AG04450 (cell line): ENCODE results near the gene EIPR1. TPM values are rescaled to one million over a fixed set of nuclear protein-coding genes. Genes with fewer than 3 reads are reported as not detected.

Experiments
- CTCF ChIA-PET: fragments of 300-600, 350-600 bp; formaldehyde crosslinking; extraction: SDS; loops from one replicate; lab custom pipeline; 2022; ENCODE audit warnings: antibody characterized with exemption, inconsistent platforms; lab: Charles Lee
- POLR2A ChIA-PET: fragments of 350-600 bp; formaldehyde crosslinking; extraction: SDS; loops from one replicate; lab custom pipeline; 2021; ENCODE audit warnings: antibody characterized with exemption, inconsistent platforms; lab: Yijun Ruan, JAX
- DNase-seq: peaks from one replicate; pipeline ENCODE4 v3.0.0-alpha.2; 2011; ENCODE audit warnings: low read depth, low spot score
- H3K27ac ChIP-seq: one replicate; pipeline ENCODE4 v1.5.1; 2012; ENCODE audit warnings: low read depth, low read length, control low read depth
- H3K27me3 ChIP-seq: one replicate; pipeline ENCODE4 v1.6.0; 2012; ENCODE audit warnings: low read length; ENCODE audit not compliant: control insufficient read depth, insufficient read depth
- H3K4me3 ChIP-seq: 2 replicates; pipeline ENCODE4 v1.5.1; 2011; ENCODE audit warnings: mild to moderate bottlenecking, low read depth, low read length, control low read depth
- H3K9me3 ChIP-seq: 2 replicates; pipeline ENCODE4 v1.5.1; 2012; ENCODE audit warnings: low read length; ENCODE audit not compliant: control insufficient read depth, insufficient read depth
- polyA plus RNA-seq: library from polyadenylated mRNA; depleted of rRNA; stranded (reverse); fragments of >200 nt; gene quantifications from 2 replicates; pipeline ENCODE4 v1.2.3, GENCODE V29; 2011
- TF ChIP-seq, protein P1 (sequence below): IDR thresholded peaks from 2 replicates; pipeline ENCODE4 v1.5.1; 2011; ENCODE audit warnings: low read depth, low read length, control low read depth, inconsistent platforms

The EIPR1 gene
- polyA plus RNA-seq, 1 experiment: 33.2 TPM

DNA sequence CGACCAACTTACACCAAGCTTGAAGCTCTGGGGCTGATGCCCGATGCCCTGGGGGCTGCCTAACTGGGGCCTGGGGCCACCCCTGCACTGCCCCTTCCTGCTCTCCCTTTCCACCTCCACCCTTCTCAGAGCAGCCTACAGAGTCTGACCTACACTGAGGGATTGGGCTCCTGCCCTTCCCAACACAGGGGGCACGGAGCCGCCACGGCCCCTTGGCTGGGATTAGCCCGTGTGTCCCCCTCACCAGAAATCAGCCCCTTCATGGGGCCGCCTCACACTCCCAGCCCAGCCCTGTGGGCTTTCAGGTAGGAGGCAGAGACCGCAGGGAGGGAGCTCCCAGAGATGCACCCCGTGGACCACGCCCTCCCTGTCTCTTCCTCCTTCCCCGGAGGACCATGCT is 198.0 kb downstream of the EIPR1 start:
- POLR2A ChIA-PET: no interaction called here
- no peak for DNase-seq
- Histone ChIP-seq H3K27me3 (no peaks in the 10 kb centered on the region), H3K4me3 (no peak overlapping the region), H3K9me3 (peaks cover 14% of the 10 kb centered on the region), H3K27ac (no peak overlapping the region)
- CTCF ChIA-PET: interaction anchor here (0.6 kb wide), 1 partner anchor 713 kb away, joined by 3 read pairs; no protein-coding TSS in a partner anchor
- TF ChIP-seq, protein P1, sequence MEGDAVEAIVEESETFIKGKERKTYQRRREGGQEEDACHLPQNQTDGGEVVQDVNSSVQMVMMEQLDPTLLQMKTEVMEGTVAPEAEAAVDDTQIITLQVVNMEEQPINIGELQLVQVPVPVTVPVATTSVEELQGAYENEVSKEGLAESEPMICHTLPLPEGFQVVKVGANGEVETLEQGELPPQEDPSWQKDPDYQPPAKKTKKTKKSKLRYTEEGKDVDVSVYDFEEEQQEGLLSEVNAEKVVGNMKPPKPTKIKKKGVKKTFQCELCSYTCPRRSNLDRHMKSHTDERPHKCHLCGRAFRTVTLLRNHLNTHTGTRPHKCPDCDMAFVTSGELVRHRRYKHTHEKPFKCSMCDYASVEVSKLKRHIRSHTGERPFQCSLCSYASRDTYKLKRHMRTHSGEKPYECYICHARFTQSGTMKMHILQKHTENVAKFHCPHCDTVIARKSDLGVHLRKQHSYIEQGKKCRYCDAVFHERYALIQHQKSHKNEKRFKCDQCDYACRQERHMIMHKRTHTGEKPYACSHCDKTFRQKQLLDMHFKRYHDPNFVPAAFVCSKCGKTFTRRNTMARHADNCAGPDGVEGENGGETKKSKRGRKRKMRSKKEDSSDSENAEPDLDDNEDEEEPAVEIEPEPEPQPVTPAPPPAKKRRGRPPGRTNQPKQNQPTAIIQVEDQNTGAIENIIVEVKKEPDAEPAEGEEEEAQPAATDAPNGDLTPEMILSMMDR: no peak

DNA sequence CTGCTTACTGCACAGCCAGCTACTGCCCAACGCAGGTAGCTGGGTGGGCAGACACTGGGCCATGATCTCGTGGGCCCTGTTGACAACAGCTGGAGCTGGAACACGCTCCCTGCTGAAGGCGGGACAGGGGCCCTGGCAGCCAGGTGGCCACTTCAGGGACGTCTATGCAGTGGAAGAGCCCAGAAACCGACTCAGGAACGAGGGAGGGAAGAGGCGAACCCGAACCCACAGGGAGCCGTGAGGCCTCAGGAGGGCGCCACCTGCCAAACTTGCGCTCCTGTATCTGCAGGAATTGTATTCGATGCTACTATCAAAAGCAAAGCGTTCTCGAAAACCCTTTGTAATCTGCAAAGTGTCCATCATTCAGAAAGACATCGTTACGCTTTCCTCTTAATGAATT is 198.4 kb downstream of the EIPR1 start:
- H3K9me3 ChIP-seq: peaks cover 14% of the 10 kb centered on the region
- H3K27ac ChIP-seq: no peak overlapping the region
- no peak overlapping the region for H3K4me3 ChIP-seq
- CTCF ChIA-PET: interaction anchor here (0.6 kb wide), 1 partner anchor 712 kb away, joined by 3 read pairs; no protein-coding TSS in a partner anchor
- DNase-seq: no peak
- TF ChIP-seq, protein P1: peak; percentile 16; the same call in 1 of the 2 replicates
- no peaks in the 10 kb centered on the region for H3K27me3 ChIP-seq
- POLR2A ChIA-PET: no interaction called here

DNA sequence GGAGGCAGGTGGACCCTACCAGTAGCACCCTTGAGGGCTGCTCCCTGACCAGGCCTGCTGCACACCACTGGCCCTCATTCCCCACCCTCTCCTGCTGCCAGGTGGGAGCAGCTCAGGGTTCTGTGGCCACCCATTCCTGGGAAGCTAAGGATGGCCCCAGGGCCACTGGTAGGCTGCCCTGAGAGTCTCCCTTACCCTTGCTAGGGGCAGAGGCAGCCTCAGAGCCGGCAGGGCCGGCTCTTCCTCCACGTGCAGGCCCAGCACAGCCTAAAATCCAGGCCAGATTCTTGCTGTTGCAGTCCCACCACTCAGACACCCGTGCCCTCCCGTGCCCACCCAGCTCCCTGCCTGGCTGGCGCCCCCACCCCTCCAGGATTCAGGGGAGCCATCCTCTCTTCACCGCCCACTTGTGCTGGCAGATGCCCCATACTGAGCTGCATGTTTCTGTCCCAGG is 199.0 kb downstream of the EIPR1 start:
- ChIA-PET POLR2A (no interaction called here), CTCF (interaction anchor here (0.7 kb wide), 1 partner anchor 19 kb away, joined by 5 read pairs; no protein-coding TSS in a partner anchor)
- H3K27me3 ChIP-seq: no peaks in the 10 kb centered on the region
- no peak overlapping the region for H3K27ac ChIP-seq
- no peak for DNase-seq
- no peak overlapping the region for H3K4me3 ChIP-seq
- TF ChIP-seq, protein P1: no peak
- peaks cover 14% of the 10 kb centered on the region for H3K9me3 ChIP-seq

DNA sequence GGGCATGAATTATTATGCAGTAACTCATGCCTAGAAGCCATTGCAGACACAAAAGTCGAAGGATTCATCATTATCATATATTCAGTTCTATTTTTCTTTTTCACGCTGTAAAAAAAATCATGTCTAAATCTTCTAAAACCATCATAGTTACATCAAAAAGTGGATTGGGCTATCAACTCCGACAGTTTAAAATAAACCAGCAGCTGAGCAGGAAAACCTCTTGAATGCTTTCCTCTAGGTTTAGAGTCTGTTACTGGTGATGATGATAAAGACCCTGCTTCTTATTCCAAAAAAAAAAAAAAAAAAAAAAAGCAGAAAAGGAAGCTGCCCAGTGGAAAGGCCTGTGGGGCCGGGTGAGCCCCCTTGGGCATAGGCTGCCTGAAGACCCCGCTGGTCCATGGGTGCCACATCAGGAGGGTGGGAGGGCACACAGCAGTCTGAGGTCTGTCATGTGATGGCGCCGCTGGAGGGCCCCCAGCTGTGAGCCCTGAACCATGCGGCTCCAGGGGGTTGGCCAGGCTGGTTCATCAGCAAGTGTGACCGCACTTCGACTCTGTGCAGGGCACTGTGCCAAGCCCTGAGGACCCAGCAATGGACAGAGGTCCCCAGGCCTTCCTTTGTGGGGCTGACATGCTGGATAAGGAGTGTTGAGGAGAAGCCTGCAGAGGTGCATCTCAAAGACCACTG is 199.6 kb downstream of the EIPR1 start:
- DNase-seq: no peak
- Histone ChIP-seq H3K27ac (no peak overlapping the region), H3K4me3 (no peak overlapping the region), H3K27me3 (no peaks in the 10 kb centered on the region), H3K9me3 (peaks cover 14% of the 10 kb centered on the region)
- ChIA-PET CTCF (interaction anchor here (0.7 kb wide), 1 partner anchor 20 kb away, joined by 5 read pairs; no protein-coding TSS in a partner anchor), POLR2A (no interaction called here)
- TF ChIP-seq, protein P1: no peak

DNA sequence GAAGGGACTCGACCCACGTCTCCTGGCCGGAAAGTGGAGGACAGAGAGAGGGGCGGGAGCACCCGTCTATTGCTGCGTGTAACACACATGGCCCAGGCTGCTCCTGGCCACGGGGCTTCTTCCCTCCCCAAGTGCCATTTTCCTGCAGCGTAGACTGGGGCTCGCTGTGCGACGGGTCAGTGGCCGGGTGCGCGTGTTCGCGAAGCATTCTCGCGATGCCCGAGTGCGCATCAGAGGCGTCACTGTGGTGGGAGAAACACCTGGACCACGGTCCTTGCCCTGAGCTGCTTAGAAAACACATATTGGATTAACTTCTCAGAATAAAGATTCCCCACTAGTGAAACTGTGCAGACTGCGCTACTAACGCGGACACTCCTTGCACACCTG is 200.8 kb downstream of the EIPR1 start:
- H3K4me3 ChIP-seq: no peak overlapping the region
- H3K9me3 ChIP-seq: peaks cover 14% of the 10 kb centered on the region
- DNase-seq: no peak
- no peaks in the 10 kb centered on the region for H3K27me3 ChIP-seq
- no peak overlapping the region for H3K27ac ChIP-seq
- TF ChIP-seq, protein P1: no peak
- ChIA-PET CTCF (no interaction called here), POLR2A (no interaction called here)
